GM19193 (cell line): ENCODE data around the gene KCNT2.

Experiments used
- POLR2A ChIP-seq: IDR thresholded peaks from 4 replicates; pipeline ENCODE4 v1.6.1; 2011; ENCODE audit not compliant: insufficient read depth, insufficient read length; ENCODE audit errors: extremely low read depth

The KCNT2 gene

GRCh38 chr1:196400478-196401451, 207.5 kb downstream of the KCNT2 start:
- TF ChIP-seq POLR2A = no peak

- no peak for TF ChIP-seq POLR2A
Measured at GRCh38 chr1:196399713-196400112, 208.5 kb downstream of the KCNT2 start.

- TF ChIP-seq POLR2A = no peak
Measured at GRCh38 chr1:196393742-196394141, 214.5 kb downstream of the KCNT2 start.

GRCh38 chr1:196393282-196393681, 215.0 kb downstream of the KCNT2 start:
- no peak for TF ChIP-seq POLR2A

- TF ChIP-seq POLR2A = no peak
Measured at GRCh38 chr1:196387766-196388165, 220.5 kb downstream of the KCNT2 start.

- TF ChIP-seq POLR2A = no peak
Measured at GRCh38 chr1:196385109-196385508, 223.1 kb downstream of the KCNT2 start.

- TF ChIP-seq POLR2A = no peak
Measured at GRCh38 chr1:196382383-196382782, 225.9 kb downstream of the KCNT2 start.

- TF ChIP-seq POLR2A = no peak
Measured at GRCh38 chr1:196381544-196381943, 226.7 kb downstream of the KCNT2 start.

- TF ChIP-seq POLR2A = no peak
Measured at GRCh38 chr1:196380316-196380715, 227.9 kb downstream of the KCNT2 start.

GRCh38 chr1:196377811-196378210, 230.4 kb downstream of the KCNT2 start:
- no peak for TF ChIP-seq POLR2A

GRCh38 chr1:196376630-196377328, 231.5 kb downstream of the KCNT2 start:
- no peak for TF ChIP-seq POLR2A

GRCh38 chr1:196373798-196374197, 234.4 kb downstream of the KCNT2 start:
- TF ChIP-seq POLR2A = no peak

GRCh38 chr1:196372896-196373536, 235.2 kb downstream of the KCNT2 start:
- TF ChIP-seq POLR2A = no peak

- TF ChIP-seq POLR2A = no peak
Measured at GRCh38 chr1:196367838-196368237, 240.4 kb downstream of the KCNT2 start.

GRCh38 chr1:196366817-196367495, 241.3 kb downstream of the KCNT2 start:
- no peak for TF ChIP-seq POLR2A
